ENCODE results near the gene KMT2D.

The KMT2D gene

GRCh38 chr12:49043241-49043640, 17.4 kb downstream of the KMT2D start:
- no peak for TF ChIP-seq JUND (IDR thresholded peaks at IDR 0.05; ENCODE audit: low read depth)
- DNase-seq (ENCODE audit: low read depth in 1 of 2, low spot score in 1 of 2), result no peak
- in situ Hi-C loops (cut with HindIII; ENCODE audit: low pct_unique_long_range_greater_than_20kb, low sequenced_read_pairs), result no loop called here

GRCh38 chr12:49041881-49042484, 18.6 kb downstream of the KMT2D start:
- DNase-seq (ENCODE audit: low read depth in 1 of 2, low spot score in 1 of 2), result no peak
- in situ Hi-C loops (cut with HindIII; ENCODE audit: low pct_unique_long_range_greater_than_20kb, low sequenced_read_pairs), result no loop called here
- TF ChIP-seq JUND (IDR thresholded peaks at IDR 0.05; ENCODE audit: low read depth), result no peak

- DNase-seq (ENCODE audit: low read depth in 1 of 2, low spot score in 1 of 2), result no peak
- TF ChIP-seq JUND (IDR thresholded peaks at IDR 0.05; ENCODE audit: low read depth), result no peak
- in situ Hi-C loops (cut with HindIII; ENCODE audit: low pct_unique_long_range_greater_than_20kb, low sequenced_read_pairs), result no loop called here
Measured at GRCh38 chr12:49041036-49041880, 19.3 kb downstream of the KMT2D start.

DNA sequence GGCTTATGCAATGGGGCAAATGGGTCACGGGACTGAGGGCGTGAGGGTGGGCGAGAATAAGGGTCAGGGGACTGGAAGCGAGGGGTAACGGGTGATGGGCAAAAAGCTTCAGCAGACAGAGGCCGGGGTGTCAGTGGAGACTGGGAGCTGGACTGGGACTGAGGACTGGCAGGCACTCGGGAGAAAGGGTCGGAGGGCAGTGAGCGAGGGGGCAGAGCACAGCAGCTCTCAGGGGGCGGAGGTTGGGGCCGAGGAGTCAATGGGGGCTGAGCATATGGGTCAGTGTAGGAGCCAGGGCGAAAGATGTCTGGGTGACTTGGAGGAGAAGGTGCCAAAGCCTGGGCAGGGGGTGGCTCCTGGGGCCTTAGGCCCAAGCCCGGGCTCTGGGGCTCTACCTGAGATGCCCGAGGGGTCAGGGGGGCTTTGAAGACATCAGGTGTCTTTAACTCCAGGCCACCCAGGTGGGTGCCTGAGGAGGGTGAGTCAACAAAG, 20.2 kb downstream of the KMT2D start:
- no peak for DNase-seq (ENCODE audit: low read depth in 1 of 2, low spot score in 1 of 2)
- in situ Hi-C loops (cut with HindIII; ENCODE audit: low pct_unique_long_range_greater_than_20kb, low sequenced_read_pairs), result no loop called here
- TF ChIP-seq JUND (IDR thresholded peaks at IDR 0.05; ENCODE audit: low read depth), result no peak

DNA sequence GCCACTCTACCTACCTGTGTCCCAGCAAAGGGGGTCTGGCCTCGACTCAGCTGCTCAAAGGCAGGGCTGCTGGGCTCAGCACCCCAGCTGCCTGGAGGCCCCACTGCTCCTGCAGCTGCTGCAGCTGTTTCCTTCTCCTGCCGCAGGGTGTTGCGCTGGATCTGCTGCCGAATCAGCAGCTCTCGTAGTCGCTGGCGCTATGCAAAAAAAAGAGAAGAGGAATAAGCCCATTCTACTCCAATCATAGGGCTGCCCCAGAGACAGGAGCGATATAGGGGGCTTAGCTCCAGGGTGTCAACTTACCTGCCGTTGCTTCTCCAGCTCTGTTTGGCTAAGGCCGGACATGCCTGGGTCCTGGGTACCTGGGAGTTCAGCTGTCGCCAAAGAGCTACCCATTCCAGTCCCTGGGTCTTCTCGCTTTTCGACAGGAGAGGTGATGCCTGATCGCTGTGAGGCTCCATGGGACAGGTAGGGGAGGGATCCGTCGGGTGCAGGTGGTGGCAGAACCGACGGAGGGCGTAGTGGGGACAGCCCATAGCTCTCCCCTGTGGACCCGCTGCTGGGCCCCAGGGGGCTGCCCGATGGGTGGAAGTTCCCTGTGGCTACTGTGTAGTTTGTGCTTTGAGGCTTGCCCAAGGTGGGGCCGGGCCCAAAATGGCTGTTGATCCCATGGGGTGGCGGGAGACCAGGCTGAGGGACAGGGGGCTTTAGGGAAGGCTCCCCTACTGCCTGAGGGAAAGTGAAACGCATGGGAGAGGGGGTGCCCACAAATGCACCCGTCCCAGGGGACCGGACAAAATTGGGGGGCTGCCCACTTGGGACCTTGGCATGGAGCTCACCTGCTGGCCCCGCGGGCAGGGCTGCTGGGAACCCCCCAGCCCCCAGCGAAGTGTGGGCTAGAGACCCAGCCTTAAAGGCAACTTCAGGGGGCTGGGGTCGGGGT, 20.9 kb downstream of the KMT2D start:
- TF ChIP-seq JUND (IDR thresholded peaks at IDR 0.05; ENCODE audit: low read depth), result no peak
- in situ Hi-C loops (cut with HindIII; ENCODE audit: low pct_unique_long_range_greater_than_20kb, low sequenced_read_pairs), result no loop called here
- no peak for DNase-seq (ENCODE audit: low read depth in 1 of 2, low spot score in 1 of 2)

GRCh38 chr12:49038291-49038955, 22.2 kb downstream of the KMT2D start:
- in situ Hi-C loops (cut with HindIII; ENCODE audit: low pct_unique_long_range_greater_than_20kb, low sequenced_read_pairs), result no loop called here
- DNase-seq (ENCODE audit: low read depth in 1 of 2, low spot score in 1 of 2), result no peak
- no peak for TF ChIP-seq JUND (IDR thresholded peaks at IDR 0.05; ENCODE audit: low read depth)

GRCh38 chr12:49037947-49038237, 22.7 kb downstream of the KMT2D start:
- no peak for DNase-seq (ENCODE audit: low read depth in 1 of 2, low spot score in 1 of 2)
- no peak for TF ChIP-seq JUND (IDR thresholded peaks at IDR 0.05; ENCODE audit: low read depth)
- in situ Hi-C loops (cut with HindIII; ENCODE audit: low pct_unique_long_range_greater_than_20kb, low sequenced_read_pairs), result no loop called here

DNA sequence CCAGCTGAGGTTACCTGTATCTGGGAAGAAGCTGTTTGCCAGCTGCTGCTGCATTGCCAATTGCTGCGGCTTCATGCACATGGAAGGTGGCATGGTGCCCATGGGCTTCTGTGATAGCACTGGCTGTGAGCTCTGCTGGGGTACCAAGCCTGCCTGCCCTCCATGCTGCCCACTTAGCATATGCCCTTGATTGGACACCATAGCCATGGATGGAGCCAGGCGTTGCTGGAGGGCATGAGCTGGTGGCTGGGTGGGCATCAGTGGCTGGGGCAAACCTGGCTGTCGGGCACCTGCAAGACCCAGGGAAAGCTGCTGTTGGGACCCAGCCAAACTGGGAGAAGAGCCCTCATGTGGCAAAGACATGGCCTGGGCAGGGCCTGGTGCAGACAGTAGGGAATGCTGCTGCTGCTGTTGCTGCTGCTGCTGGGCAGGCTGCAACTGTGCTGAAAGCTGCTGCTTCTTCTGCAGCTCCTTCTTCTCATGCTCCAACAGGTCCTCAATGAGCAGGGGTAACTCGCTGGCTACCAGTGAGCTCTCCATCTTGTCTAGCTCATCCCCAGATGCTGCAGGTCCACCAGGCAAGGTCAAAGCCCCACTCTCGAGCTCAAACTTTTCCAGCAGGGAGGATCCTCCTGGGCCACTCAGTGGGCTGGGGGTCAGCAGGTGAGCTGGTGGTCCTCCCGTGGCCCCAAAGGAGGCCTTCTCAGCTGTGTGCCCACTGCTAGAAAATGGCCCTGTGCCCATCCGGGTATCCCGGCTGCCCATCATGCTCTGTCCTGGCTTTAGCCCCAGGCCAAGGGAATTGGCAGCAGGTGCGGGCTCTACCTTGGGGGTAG, 23.3 kb downstream of the KMT2D start:
- in situ Hi-C loops (cut with HindIII; ENCODE audit: low pct_unique_long_range_greater_than_20kb, low sequenced_read_pairs), result no loop called here
- no peak for DNase-seq (ENCODE audit: low read depth in 1 of 2, low spot score in 1 of 2)
- TF ChIP-seq JUND (IDR thresholded peaks at IDR 0.05; ENCODE audit: low read depth), result no peak

DNA sequence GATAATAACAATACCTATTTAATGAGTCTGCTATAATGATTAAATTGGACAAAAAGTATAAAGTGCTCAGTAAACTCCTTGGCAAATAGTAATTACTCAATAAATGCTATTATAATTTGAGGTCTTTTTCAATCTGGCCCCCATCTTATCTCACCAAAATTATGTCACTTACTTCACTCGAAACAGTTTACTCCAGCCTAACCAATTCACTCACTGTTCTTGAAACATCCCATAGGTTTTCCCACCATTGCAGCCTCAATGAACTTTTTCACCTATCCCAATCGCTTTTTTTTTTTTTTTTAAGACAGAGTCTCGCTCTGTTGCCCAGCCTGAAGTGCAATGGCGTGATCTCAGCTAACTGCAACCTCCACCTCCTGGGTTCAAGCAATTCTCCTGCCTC, 24.6 kb downstream of the KMT2D start:
- no peak for TF ChIP-seq JUND (IDR thresholded peaks at IDR 0.05; ENCODE audit: low read depth)
- in situ Hi-C loops (cut with HindIII; ENCODE audit: low pct_unique_long_range_greater_than_20kb, low sequenced_read_pairs), result no loop called here

DNA sequence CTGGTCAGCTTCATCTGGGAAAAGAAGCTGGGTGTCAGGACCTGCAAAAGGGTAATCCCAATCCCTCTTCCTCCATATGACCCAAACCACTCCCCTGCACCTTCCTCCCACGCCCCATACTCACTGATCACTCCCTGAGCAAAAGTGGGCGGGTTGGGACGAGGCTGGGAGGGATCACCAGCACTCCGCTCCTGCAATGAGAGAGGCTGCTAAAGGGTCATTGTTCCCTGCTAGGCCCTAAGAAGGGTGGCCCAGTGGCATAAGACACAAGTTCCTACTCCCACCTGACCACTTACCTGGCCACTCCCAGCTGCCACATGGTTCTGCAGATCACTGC, 26.3 kb downstream of the KMT2D start:
- in situ Hi-C loops (cut with HindIII; ENCODE audit: low pct_unique_long_range_greater_than_20kb, low sequenced_read_pairs), result no loop called here
- no peak for DNase-seq (ENCODE audit: low read depth in 1 of 2, low spot score in 1 of 2)

More for the DNA sequence above, 24.6 kb downstream of the KMT2D start:
- DNase-seq (ENCODE audit: low read depth in 1 of 2, low spot score in 1 of 2), result no peak

DNA sequence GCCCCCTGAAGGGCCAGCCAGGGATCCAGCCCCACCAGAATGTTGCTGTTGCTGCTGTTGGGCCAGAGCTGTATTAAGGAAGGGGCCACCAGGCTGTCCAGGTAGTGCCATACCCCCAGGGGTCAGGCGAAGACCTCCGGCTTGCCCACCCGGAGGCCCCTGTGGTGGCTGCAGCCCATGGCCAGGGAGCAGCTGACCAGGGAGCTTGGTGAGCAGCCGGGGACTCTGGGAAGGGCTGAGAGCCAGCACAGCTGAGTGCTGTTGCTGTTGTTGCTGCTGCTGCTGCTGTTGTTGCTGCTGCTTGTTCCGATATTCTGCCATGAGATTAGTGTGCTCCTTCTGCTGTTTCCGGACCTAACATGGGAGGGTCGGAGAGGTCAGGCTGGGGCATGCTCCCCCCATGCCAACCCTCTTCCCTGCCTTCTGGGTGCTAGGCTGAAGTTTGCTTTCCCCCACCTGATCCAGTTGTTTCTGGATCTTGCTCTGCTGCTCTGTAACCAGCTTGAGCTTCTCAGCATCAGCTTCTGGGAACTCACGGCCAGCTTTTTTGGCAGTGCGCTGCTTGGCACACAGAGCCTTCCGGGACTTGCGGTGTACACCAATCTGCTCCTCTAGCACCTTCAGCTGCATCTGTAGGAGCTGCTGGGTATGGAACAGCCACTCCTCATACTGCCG, 26.8 kb downstream of the KMT2D start:
- no peak for DNase-seq (ENCODE audit: low read depth in 1 of 2, low spot score in 1 of 2)
- in situ Hi-C loops (cut with HindIII; ENCODE audit: low pct_unique_long_range_greater_than_20kb, low sequenced_read_pairs), result no loop called here
- no peak for TF ChIP-seq JUND (IDR thresholded peaks at IDR 0.05; ENCODE audit: low read depth)

More for the DNA sequence above, 26.3 kb downstream of the KMT2D start:
- TF ChIP-seq JUND (IDR thresholded peaks at IDR 0.05; ENCODE audit: low read depth), result no peak
